ENCODE measurements around the gene CEP152.

The CEP152 gene

GRCh38 chr15:48708641-48709040 is 102.2 kb downstream of the CEP152 start:
- H2BK12ac ChIP-seq (ENCODE audit: low read length): no peak overlapping the region

GRCh38 chr15:48705381-48705780 is 105.5 kb downstream of the CEP152 start:
- no CpG with 5 or more reads among the region's 1 CpG for WGBS (ENCODE audit: extremely low coverage, insufficient coverage, insufficient read length)
- Histone ChIP-seq H3K9ac (ENCODE audit: low read length) (no peak overlapping the region), H4K91ac (ENCODE audit: low read depth, low read length) (no peak overlapping the region), H3K9me3 (ENCODE audit: insufficient read depth, low read depth, low read length) (no peaks in the 10 kb centered on the region), H4K8ac (ENCODE audit: low read depth, low read length) (no peak overlapping the region), H2AFZ (ENCODE audit: insufficient read depth, low read length, poor library complexity) (no peak overlapping the region), H3K4me2 (ENCODE audit: low read length) (no peak overlapping the region), H2AK5ac (ENCODE audit: low read length) (no peak overlapping the region), H3K27ac (ENCODE audit: low read depth, low read length) (no peak overlapping the region), H3K27me3 (ENCODE audit: insufficient read depth, low read length) (no peaks in the 10 kb centered on the region), H3K4me1 (ENCODE audit: control insufficient read depth in 1 of 2, insufficient read depth in 2 of 2, low read length in 2 of 2) (no peaks in the 10 kb centered on the region), H3K4ac (ENCODE audit: low read depth, low read length) (no peak overlapping the region), H3K18ac (ENCODE audit: low read length) (no peak overlapping the region), H3K79me2 (ENCODE audit: control insufficient read depth, insufficient read depth, low read length, poor library complexity) (no peaks in the 10 kb centered on the region), H3K36me3 (ENCODE audit: control insufficient read depth in 1 of 2, insufficient read depth in 2 of 2, low read length in 2 of 2) (no peaks in the 10 kb centered on the region), H2BK5ac (ENCODE audit: low read depth, low read length, poor library complexity) (no peak overlapping the region), H4K12ac (ENCODE audit: low read depth, low read length) (no peak overlapping the region), H2BK12ac (ENCODE audit: low read length) (no peak overlapping the region), H3K14ac (ENCODE audit: low read length) (no peak overlapping the region), H3K4me3 (ENCODE audit: low read depth, low read length) (no peak overlapping the region), H3K79me1 (ENCODE audit: low read length) (no peaks in the 10 kb centered on the region), H3K23ac (ENCODE audit: low read length) (no peak overlapping the region), H2BK120ac (ENCODE audit: insufficient read depth, low read length, poor library complexity) (no peak overlapping the region)
- DNase-seq: no peak

More at GRCh38 chr15:48708641-48709040, 102.2 kb downstream of the CEP152 start:
- Histone ChIP-seq H3K4me2 (ENCODE audit: low read length) (no peak overlapping the region), H3K23ac (ENCODE audit: low read length) (no peak overlapping the region), H3K4me1 (ENCODE audit: control insufficient read depth in 1 of 2, insufficient read depth in 2 of 2, low read length in 2 of 2) (no peaks in the 10 kb centered on the region), H3K14ac (ENCODE audit: low read length) (no peak overlapping the region), H3K9ac (ENCODE audit: low read length) (no peak overlapping the region), H3K4ac (ENCODE audit: low read depth, low read length) (no peak overlapping the region), H4K91ac (ENCODE audit: low read depth, low read length) (no peak overlapping the region), H3K18ac (ENCODE audit: low read length) (no peak overlapping the region), H4K8ac (ENCODE audit: low read depth, low read length) (no peak overlapping the region), H4K12ac (ENCODE audit: low read depth, low read length) (no peak overlapping the region), H3K36me3 (ENCODE audit: control insufficient read depth in 1 of 2, insufficient read depth in 2 of 2, low read length in 2 of 2) (no peaks in the 10 kb centered on the region), H2AFZ (ENCODE audit: insufficient read depth, low read length, poor library complexity) (no peak overlapping the region), H3K79me2 (ENCODE audit: control insufficient read depth, insufficient read depth, low read length, poor library complexity) (no peaks in the 10 kb centered on the region), H3K9me3 (ENCODE audit: insufficient read depth, low read depth, low read length) (no peaks in the 10 kb centered on the region), H2AK5ac (ENCODE audit: low read length) (no peak overlapping the region), H3K27ac (ENCODE audit: low read depth, low read length) (no peak overlapping the region), H2BK5ac (ENCODE audit: low read depth, low read length, poor library complexity) (no peak overlapping the region), H2BK120ac (ENCODE audit: insufficient read depth, low read length, poor library complexity) (no peak overlapping the region), H3K4me3 (ENCODE audit: low read depth, low read length) (no peak overlapping the region), H3K79me1 (ENCODE audit: low read length) (no peaks in the 10 kb centered on the region), H3K27me3 (ENCODE audit: insufficient read depth, low read length) (no peaks in the 10 kb centered on the region)
- no CpG with 5 or more reads among the region's 1 CpG for WGBS (ENCODE audit: extremely low coverage, insufficient coverage, insufficient read length)
- DNase-seq: no peak

GRCh38 chr15:48703544-48703943 is 107.3 kb downstream of the CEP152 start:
- no peaks in the 10 kb centered on the region for H3K9me3 ChIP-seq (ENCODE audit: insufficient read depth, low read depth, low read length)
- H3K4ac ChIP-seq (ENCODE audit: low read depth, low read length): no peak overlapping the region
- no peaks in the 10 kb centered on the region for H3K4me1 ChIP-seq (ENCODE audit: control insufficient read depth in 1 of 2, insufficient read depth in 2 of 2, low read length in 2 of 2)
- H2BK120ac ChIP-seq (ENCODE audit: insufficient read depth, low read length, poor library complexity): no peak overlapping the region
- no peak overlapping the region for H3K23ac ChIP-seq (ENCODE audit: low read length)
- H3K27me3 ChIP-seq (ENCODE audit: insufficient read depth, low read length): no peaks in the 10 kb centered on the region
- no peak overlapping the region for H4K8ac ChIP-seq (ENCODE audit: low read depth, low read length)
- no peak overlapping the region for H3K4me3 ChIP-seq (ENCODE audit: low read depth, low read length)
- H2AK5ac ChIP-seq (ENCODE audit: low read length): no peak overlapping the region
- H3K14ac ChIP-seq (ENCODE audit: low read length): no peak overlapping the region
- no peak overlapping the region for H3K9ac ChIP-seq (ENCODE audit: low read length)
- H2BK5ac ChIP-seq (ENCODE audit: low read depth, low read length, poor library complexity): no peak overlapping the region
- H4K91ac ChIP-seq (ENCODE audit: low read depth, low read length): no peak overlapping the region
- H3K79me2 ChIP-seq (ENCODE audit: control insufficient read depth, insufficient read depth, low read length, poor library complexity): no peaks in the 10 kb centered on the region
- peak; percentile 33 to 71 for DNase-seq
- no peak overlapping the region for H3K27ac ChIP-seq (ENCODE audit: low read depth, low read length)
- no peak overlapping the region for H2AFZ ChIP-seq (ENCODE audit: insufficient read depth, low read length, poor library complexity)
- no peak overlapping the region for H3K4me2 ChIP-seq (ENCODE audit: low read length)
- no peak overlapping the region for H2BK12ac ChIP-seq (ENCODE audit: low read length)
- no peaks in the 10 kb centered on the region for H3K79me1 ChIP-seq (ENCODE audit: low read length)
- WGBS (ENCODE audit: extremely low coverage, insufficient coverage, insufficient read length): no CpG with 5 or more reads among the region's 1 CpG
- H3K18ac ChIP-seq (ENCODE audit: low read length): no peak overlapping the region
- H4K12ac ChIP-seq (ENCODE audit: low read depth, low read length): no peak overlapping the region
- no peaks in the 10 kb centered on the region for H3K36me3 ChIP-seq (ENCODE audit: control insufficient read depth in 1 of 2, insufficient read depth in 2 of 2, low read length in 2 of 2)

- H2BK120ac ChIP-seq (ENCODE audit: insufficient read depth, low read length, poor library complexity): no peak overlapping the region
- no peak overlapping the region for H4K12ac ChIP-seq (ENCODE audit: low read depth, low read length)
- no peaks in the 10 kb centered on the region for H3K36me3 ChIP-seq (ENCODE audit: control insufficient read depth in 1 of 2, insufficient read depth in 2 of 2, low read length in 2 of 2)
- no peak overlapping the region for H3K27ac ChIP-seq (ENCODE audit: low read depth, low read length)
- H3K4me1 ChIP-seq (ENCODE audit: control insufficient read depth in 1 of 2, insufficient read depth in 2 of 2, low read length in 2 of 2): no peaks in the 10 kb centered on the region
- H3K27me3 ChIP-seq (ENCODE audit: insufficient read depth, low read length): no peaks in the 10 kb centered on the region
- H4K8ac ChIP-seq (ENCODE audit: low read depth, low read length): no peak overlapping the region
- no CpG with 5 or more reads among the region's 2 CpGs for WGBS (ENCODE audit: extremely low coverage, insufficient coverage, insufficient read length)
- no peak overlapping the region for H2AFZ ChIP-seq (ENCODE audit: insufficient read depth, low read length, poor library complexity)
- H3K79me1 ChIP-seq (ENCODE audit: low read length): no peaks in the 10 kb centered on the region
- H3K4me2 ChIP-seq (ENCODE audit: low read length): no peak overlapping the region
- H2AK5ac ChIP-seq (ENCODE audit: low read length): no peak overlapping the region
- no peak overlapping the region for H3K18ac ChIP-seq (ENCODE audit: low read length)
- no peak overlapping the region for H3K4ac ChIP-seq (ENCODE audit: low read depth, low read length)
- no peaks in the 10 kb centered on the region for H3K9me3 ChIP-seq (ENCODE audit: insufficient read depth, low read depth, low read length)
- H3K14ac ChIP-seq (ENCODE audit: low read length): no peak overlapping the region
- H4K91ac ChIP-seq (ENCODE audit: low read depth, low read length): no peak overlapping the region
- no peak overlapping the region for H2BK5ac ChIP-seq (ENCODE audit: low read depth, low read length, poor library complexity)
- no peak overlapping the region for H2BK12ac ChIP-seq (ENCODE audit: low read length)
- no peaks in the 10 kb centered on the region for H3K79me2 ChIP-seq (ENCODE audit: control insufficient read depth, insufficient read depth, low read length, poor library complexity)
- H3K9ac ChIP-seq (ENCODE audit: low read length): no peak overlapping the region
- no peak overlapping the region for H3K4me3 ChIP-seq (ENCODE audit: low read depth, low read length)
- no peak for DNase-seq
- no peak overlapping the region for H3K23ac ChIP-seq (ENCODE audit: low read length)
Measured at GRCh38 chr15:48702569-48703236, 108.2 kb downstream of the CEP152 start.

Data from trophoblast cell (in vitro differentiated cells and primary cell).